H1 (cell line): ENCODE measurements around the gene DHX32. TPM values are rescaled to one million over a fixed set of nuclear protein-coding genes. Genes with fewer than 3 reads are reported as not detected.

Experiments
- CTCF ChIA-PET: fragments of 300-600 bp; sonication (Branson Sonifier 250); formaldehyde crosslinking; loops from one replicate; lab custom pipeline; 2021; ENCODE audit not compliant: partially characterized antibody; lab: Charles Lee
- POLR2A ChIA-PET: fragments of 300-600 bp; sonication (Branson Sonifier 250); formaldehyde crosslinking; loops from one replicate; lab custom pipeline; 2021; ENCODE audit warnings: inconsistent platforms; ENCODE audit not compliant: partially characterized antibody; lab: Charles Lee
- DNase-seq, 2 experiments: peaks; one replicate each; pipeline versions ENCODE4 v3.0.0 to v3.0.0-alpha.2; 2010 to 2022; ENCODE audit warnings: low spot score in 2 of 2, low read depth in 1 of 2, mixed read lengths in 1 of 2
- FAIRE-seq: peaks from 2 replicates; lab custom pipeline; 2011; peaks lifted over from hg19 to GRCh38; lab: Jason Lieb, UNC
- H2AFZ ChIP-seq: 2 replicates; pipeline ENCODE4 v1.8.1; 2012; ENCODE audit warnings: low read length, inconsistent platforms
- H2AK5ac ChIP-seq: 2 replicates; pipeline ENCODE4 v1.6.1; 2013; ENCODE audit warnings: low read depth, low read length
- H2BK120ac ChIP-seq: replicated peaks from 2 replicates; pipeline ENCODE3; 2013; ENCODE audit warnings: low read depth, low read length, inconsistent platforms
- H2BK12ac ChIP-seq: 2 replicates; pipeline ENCODE4 v1.6.1; 2013; ENCODE audit warnings: low read depth, low read length
- H2BK15ac ChIP-seq: 2 replicates; pipeline ENCODE4 v1.6.1; 2013; ENCODE audit warnings: low read length
- H2BK20ac ChIP-seq: 2 replicates; pipeline ENCODE4 v1.6.1; 2013; ENCODE audit warnings: low read length
- H2BK5ac ChIP-seq: 2 replicates; pipeline ENCODE4 v1.6.1; 2013; ENCODE audit warnings: low read depth, low read length
- H3K14ac ChIP-seq: 2 replicates; pipeline ENCODE4 v1.6.1; 2013; ENCODE audit warnings: inconsistent platforms; ENCODE audit not compliant: insufficient read length
- H3K18ac ChIP-seq: 2 replicates; pipeline ENCODE4 v1.6.1; 2013; ENCODE audit warnings: low read length; ENCODE audit errors: extremely low read depth
- H3K23ac ChIP-seq: 2 replicates; pipeline ENCODE4 v1.6.1; 2013; ENCODE audit warnings: inconsistent platforms; ENCODE audit not compliant: insufficient read length
- H3K23me2 ChIP-seq: 2 replicates; pipeline ENCODE4 v1.6.1; 2013; ENCODE audit warnings: low read depth, low read length
- H3K27ac ChIP-seq: 2 replicates; pipeline ENCODE4 v1.6.1; 2011; ENCODE audit warnings: low read depth, low read length, inconsistent platforms
- H3K27me3 ChIP-seq, 4 experiments: replicated peaks in 1 of 4; 1 replicate in 1 of 4; 2 replicates in 3 of 4; pipeline versions ENCODE4 v1.6.1 to v1.8.1; 2011 to 2013; ENCODE audit warnings: low read length in 3 of 4, mild to moderate bottlenecking in 3 of 4, inconsistent platforms in 2 of 4, mixed read lengths in 2 of 4, moderate library complexity in 1 of 4; ENCODE audit not compliant: control insufficient read depth in 3 of 4, insufficient read depth in 3 of 4; ENCODE audit errors: extremely low read depth in 1 of 4
- H3K36me3 ChIP-seq, 4 experiments: 2 replicates each; pipeline versions ENCODE4 v1.6.1 to v1.8.1; 2011 to 2013; ENCODE audit warnings: mild to moderate bottlenecking in 4 of 4, low read length in 3 of 4, moderate library complexity in 2 of 4, control low read depth in 1 of 4, inconsistent platforms in 1 of 4; ENCODE audit not compliant: insufficient read depth in 4 of 4, control insufficient read depth in 2 of 4
- H3K4ac ChIP-seq: replicated peaks from 2 replicates; pipeline ENCODE3; 2013; ENCODE audit warnings: low read length, low read depth, mixed read lengths, inconsistent platforms; ENCODE audit not compliant: insufficient read length
- H3K4me1 ChIP-seq, 4 experiments: replicated peaks in 1 of 4; 1 replicate in 1 of 4; 2 replicates in 3 of 4; pipeline versions ENCODE4 v1.6.1 to v1.8.1; 2011 to 2013; ENCODE audit warnings: low read length in 3 of 4, inconsistent platforms in 2 of 4, mixed read lengths in 1 of 4; ENCODE audit not compliant: insufficient read depth in 4 of 4, control insufficient read depth in 3 of 4
- H3K4me2 ChIP-seq, 2 experiments: 2 replicates each; pipeline versions ENCODE4 v1.6.1 to v1.8.1; 2011 to 2013; ENCODE audit warnings: low read depth in 2 of 2, low read length in 2 of 2, control low read depth in 1 of 2, inconsistent platforms in 1 of 2, mild to moderate bottlenecking in 1 of 2; ENCODE audit not compliant: insufficient read depth in 1 of 2
- H3K4me3 ChIP-seq, 4 experiments: fragments of 200-600, 300-600 bp in 1 of 4; sonication (generic), shearing (Covaris generic), sonication (Bioruptor Twin) in 1 of 4; 2 replicates each; pipeline versions ENCODE4 v1.5.1 to v1.8.1; 2011 to 2016; ENCODE audit warnings: low read length in 4 of 4, low read depth in 3 of 4, control low read depth in 2 of 4, inconsistent platforms in 2 of 4, mild to moderate bottlenecking in 2 of 4, mixed read lengths in 1 of 4, moderate library complexity in 1 of 4; ENCODE audit not compliant: insufficient read depth in 2 of 4; ENCODE audit errors: extremely low read depth in 1 of 4
- H3K56ac ChIP-seq: replicated peaks from 2 replicates; pipeline ENCODE3; 2013; ENCODE audit warnings: low read depth, mild to moderate bottlenecking, mixed read lengths, low read length, inconsistent platforms; ENCODE audit not compliant: insufficient read length
- H3K79me1 ChIP-seq: 2 replicates; pipeline ENCODE4 v1.6.1; 2013; ENCODE audit warnings: low read depth, low read length, control low read depth
- H3K79me2 ChIP-seq, 2 experiments: 2 replicates each; pipeline versions ENCODE4 v1.6.1 to v1.8.1; 2012 to 2013; ENCODE audit warnings: low read length in 2 of 2, mild to moderate bottlenecking in 2 of 2, inconsistent platforms in 1 of 2; ENCODE audit not compliant: insufficient read depth in 2 of 2, control insufficient read depth in 1 of 2
- H3K9ac ChIP-seq, 4 experiments: replicated peaks in 1 of 4; 1 replicate in 1 of 4; 2 replicates in 3 of 4; pipeline versions ENCODE4 v1.6.1 to v1.8.1; 2011 to 2013; ENCODE audit warnings: low read depth in 3 of 4, low read length in 3 of 4, control low read depth in 2 of 4, mild to moderate bottlenecking in 2 of 4, moderate library complexity in 2 of 4, inconsistent platforms in 1 of 4; ENCODE audit errors: extremely low read depth in 1 of 4
- H3K9me3 ChIP-seq, 2 experiments: 2 replicates each; pipeline versions ENCODE4 v1.6.1 to v1.8.1; 2012 to 2013; ENCODE audit warnings: mild to moderate bottlenecking in 2 of 2, moderate library complexity in 2 of 2, control low read depth in 1 of 2, inconsistent platforms in 1 of 2, low read depth in 1 of 2, low read length in 1 of 2, mixed read lengths in 1 of 2; ENCODE audit not compliant: insufficient read depth in 2 of 2
- H4K20me1 ChIP-seq, 2 experiments: replicated peaks in 1 of 2; 2 replicates each; pipeline versions ENCODE3 to v1.8.1; 2011 to 2013; ENCODE audit warnings: inconsistent platforms in 2 of 2, low read length in 2 of 2, mild to moderate bottlenecking in 1 of 2; ENCODE audit not compliant: insufficient read depth in 2 of 2, control insufficient read depth in 1 of 2
- H4K5ac ChIP-seq: 2 replicates; pipeline ENCODE4 v1.6.1; 2013; ENCODE audit warnings: low read length, low read depth, mixed read lengths, inconsistent platforms; ENCODE audit not compliant: insufficient read length
- H4K8ac ChIP-seq: 2 replicates; pipeline ENCODE4 v1.8.0; 2013; ENCODE audit warnings: mild to moderate bottlenecking, moderate library complexity, low read length, inconsistent platforms; ENCODE audit not compliant: insufficient read depth; ENCODE audit errors: extremely low read depth
- H4K91ac ChIP-seq: replicated peaks from 2 replicates; pipeline ENCODE3; 2013; ENCODE audit warnings: low read length, mixed read lengths, inconsistent platforms; ENCODE audit not compliant: insufficient read length
- CEBPB ChIP-seq: IDR thresholded peaks from 2 replicates; pipeline ENCODE4 v1.6.1; 2012; ENCODE audit warnings: low read depth, low read length
- CHD1 ChIP-seq: IDR thresholded peaks from 2 replicates; pipeline ENCODE4 v1.6.1; 2012; ENCODE audit warnings: low read depth, low read length, improper control_type of control experiment
- EZH2 ChIP-seq: fragments of 200-600 bp; sonication (generic); IDR thresholded peaks from 2 replicates; pipeline ENCODE4 v1.7.1; 2012; ENCODE audit warnings: low read depth, mild to moderate bottlenecking, moderate library complexity, low read length, inconsistent platforms; ENCODE audit not compliant: severe bottlenecking
- HDAC2 ChIP-seq, 2 experiments: fragments of 300-600 bp in 1 of 2; sonication (generic) in 1 of 2; IDR thresholded peaks; 2 replicates each; pipeline ENCODE4 v1.6.1; 2011 to 2012; ENCODE audit warnings: low read depth in 2 of 2, low read length in 2 of 2, mild to moderate bottlenecking in 2 of 2, moderate library complexity in 2 of 2, borderline replicate concordance in 1 of 2, inconsistent platforms in 1 of 2
- JUN ChIP-seq: IDR thresholded peaks from 2 replicates; pipeline ENCODE4 v1.6.1; 2011; ENCODE audit warnings: low read depth, mild to moderate bottlenecking, improper control_type of control experiment, low read length
- PHF8 ChIP-seq: fragments of 200-600 bp; sonication (generic); conservative IDR thresholded peaks from 2 replicates; pipeline ENCODE4 v1.7.1; 2012; ENCODE audit warnings: low read depth, mild to moderate bottlenecking, inconsistent platforms, low read length, moderate library complexity
- SIRT6 ChIP-seq: IDR thresholded peaks from one replicate; pipeline ENCODE4 v1.7.1; 2012; ENCODE audit warnings: low read length, inconsistent platforms
- WGBS, 2 experiments: shearing (Covaris generic) in 1 of 2; methylation state at CpG; one replicate each; pipeline versions ENCODE4 v1.1.6 to v1.1.7; 2013 to 2015; ENCODE audit warnings: low lambda C conversion rate in 2 of 2, mixed read lengths in 2 of 2, inconsistent platforms in 1 of 2, low coverage in 1 of 2, missing lambda C conversion rate in 1 of 2; ENCODE audit not compliant: insufficient replicate concordance in 2 of 2, insufficient coverage in 1 of 2, insufficient read length in 1 of 2; ENCODE audit errors: extremely low coverage in 1 of 2, missing lambda C conversion rate in 1 of 2; 5-methylcytosine and 5-hydroxymethylcytosine counted together
- polyA plus RNA-seq, 7 experiments: library from polyadenylated mRNA; depleted of rRNA in 3 of 7; stranded (reverse) in 5 of 7; unstranded in 2 of 7; fragments of >200 nt in 5 of 7; fragments of 200-250 nt in 2 of 7; gene quantifications; 1 replicate in 5 of 7; 2 replicates in 1 of 7; 4 replicates in 1 of 7; pipeline versions ENCODE4 v1.2.1 to v1.2.3, GENCODE V29; 2011 to 2013; ENCODE audit warnings: missing spikeins in 2 of 7, mixed read lengths in 2 of 7
- total RNA-seq: library from RNA; stranded (reverse); fragmentation: NEBNext Ultra II Directional; extraction: Animal tissue kit (Norgen Biotek cat#: 25700); gene quantifications from 2 replicates; pipeline ENCODE4 v1.2.1, GENCODE V29; 2021

The DHX32 gene
- total and polyA plus RNA-seq, 2 of the 8 experiments (the other 6 are each of a cell fraction or from before 2014, with no cell fraction given), result 12.4 to 15.8 TPM

DNA sequence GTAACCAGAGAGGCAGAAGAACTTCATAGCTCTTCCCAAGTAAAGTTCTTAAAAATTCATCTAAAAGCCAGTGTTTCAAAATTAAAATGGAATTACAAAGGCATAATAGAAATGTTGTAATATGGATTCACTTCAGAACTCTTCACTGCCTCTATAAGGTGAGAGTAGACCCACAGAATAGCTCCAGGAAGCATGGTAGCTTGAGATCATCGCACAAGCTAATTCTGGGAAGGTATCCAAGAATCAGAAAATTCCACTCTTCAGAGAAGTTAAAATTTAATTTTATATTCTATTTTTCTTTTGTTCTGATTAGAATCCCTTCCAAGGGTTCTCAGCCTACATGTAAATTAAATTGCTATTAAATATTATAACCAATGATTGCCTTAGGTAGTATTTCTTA is 1.5 kb upstream of the DHX32 start:
- Histone ChIP-seq H3K9ac (no peak overlapping the region), H2AK5ac (no peak overlapping the region), H4K8ac (no peak overlapping the region), H3K18ac (no peak overlapping the region), H3K79me1 (no peaks in the 10 kb centered on the region; the same call in none of the 2 replicates), H2AFZ (no peak overlapping the region), H3K14ac (no peak overlapping the region), H3K4me2 (no peak overlapping the region), H2BK20ac (no peak overlapping the region), H2BK120ac (no peak overlapping the region), H4K91ac (no peak overlapping the region), H3K36me3 (no peaks in the 10 kb centered on the region; a peak in 1 of 8 replicates), H3K27me3 (no peaks in the 10 kb centered on the region; a peak in 1 of 7 replicates), H3K27ac (no peak overlapping the region), H3K4me3 (no peak overlapping the region), H2BK5ac (no peak overlapping the region), H3K56ac (no peak overlapping the region), H2BK15ac (no peak overlapping the region), H4K5ac (no peak overlapping the region), H3K23ac (no peak overlapping the region), H3K4me1 (peaks cover 2 to 19% (median 7%) of the 10 kb centered on the region in 4 experiments), H3K9me3 (0 out of 4 replicates have a peak, but pooled peaks cover 0 to 3% of the 10 kb centered on the region in 2 experiments), H4K20me1 (no peaks in the 10 kb centered on the region), H3K79me2 (no peaks in the 10 kb centered on the region), H3K4ac (no peak overlapping the region), H3K23me2 (no peaks in the 10 kb centered on the region; the same call in 1 of the 2 replicates), H2BK12ac (no peak overlapping the region)
- CTCF ChIA-PET, result interaction anchor here (0.6 to 2.4 kb wide), 3 partner anchors 10 to 81 kb away, joined by 3 to 16 read pairs (median 8); no protein-coding TSS in a partner anchor
- 96% methylated on average over 1 of the region's 1 CpG; no CpG with 5 or more reads in 1 of the 2 experiments for WGBS, 2 experiments
- no peak for FAIRE-seq
- DNase-seq, result no peak
- POLR2A ChIA-PET, result interaction anchor here (1.0 to 1.5 kb wide), 2 partner anchors 15 to 23 kb away, joined by 3 to 4 read pairs; no protein-coding TSS in a partner anchor
- TF ChIP-seq JUN (no peak), CEBPB (no peak), SIRT6 (no peak), CHD1 (no peak), EZH2 (no peak), PHF8 (no peak), HDAC2 (IDR thresholded peaks at IDR 0.05; ENCODE audit: borderline replicate concordance in 1 of 2, low read depth in 2 of 2, low read length in 2 of 2) (no peak)
